ENCODE data around the gene OTUD6A.

OTUD6A gene

DNA sequence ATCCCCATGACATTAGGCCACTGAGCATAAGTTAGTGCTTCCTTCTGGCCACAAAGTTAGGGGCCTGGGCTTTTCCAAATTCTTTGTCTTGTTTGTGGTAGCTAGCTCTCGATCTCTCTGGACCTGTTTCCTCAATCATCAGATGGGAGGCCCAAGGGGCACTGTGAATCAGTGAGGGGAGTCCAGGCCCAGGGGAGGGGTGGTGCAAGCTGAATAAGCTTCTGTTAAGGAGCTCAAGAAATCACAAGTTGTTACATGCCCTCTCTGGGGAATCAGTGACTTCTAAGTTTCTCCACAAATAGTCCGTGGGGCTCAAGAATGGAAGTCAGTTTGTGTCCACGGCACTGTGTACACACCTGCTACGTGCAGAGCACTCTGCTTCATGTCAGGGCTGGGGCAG is 27.6 kb upstream of the OTUD6A start:
- TF ChIP-seq, protein P1, sequence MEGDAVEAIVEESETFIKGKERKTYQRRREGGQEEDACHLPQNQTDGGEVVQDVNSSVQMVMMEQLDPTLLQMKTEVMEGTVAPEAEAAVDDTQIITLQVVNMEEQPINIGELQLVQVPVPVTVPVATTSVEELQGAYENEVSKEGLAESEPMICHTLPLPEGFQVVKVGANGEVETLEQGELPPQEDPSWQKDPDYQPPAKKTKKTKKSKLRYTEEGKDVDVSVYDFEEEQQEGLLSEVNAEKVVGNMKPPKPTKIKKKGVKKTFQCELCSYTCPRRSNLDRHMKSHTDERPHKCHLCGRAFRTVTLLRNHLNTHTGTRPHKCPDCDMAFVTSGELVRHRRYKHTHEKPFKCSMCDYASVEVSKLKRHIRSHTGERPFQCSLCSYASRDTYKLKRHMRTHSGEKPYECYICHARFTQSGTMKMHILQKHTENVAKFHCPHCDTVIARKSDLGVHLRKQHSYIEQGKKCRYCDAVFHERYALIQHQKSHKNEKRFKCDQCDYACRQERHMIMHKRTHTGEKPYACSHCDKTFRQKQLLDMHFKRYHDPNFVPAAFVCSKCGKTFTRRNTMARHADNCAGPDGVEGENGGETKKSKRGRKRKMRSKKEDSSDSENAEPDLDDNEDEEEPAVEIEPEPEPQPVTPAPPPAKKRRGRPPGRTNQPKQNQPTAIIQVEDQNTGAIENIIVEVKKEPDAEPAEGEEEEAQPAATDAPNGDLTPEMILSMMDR (IDR thresholded peaks at IDR 0.05; ENCODE audit: control insufficient read depth, insufficient read depth, low read depth, low read length, missing control alignments), result no peak
- H3K4me3 ChIP-seq (ENCODE audit: control insufficient read depth, low read depth, low read length), result no peak overlapping the region
- DNase-seq (ENCODE audit: low read depth), result no peak

DNA sequence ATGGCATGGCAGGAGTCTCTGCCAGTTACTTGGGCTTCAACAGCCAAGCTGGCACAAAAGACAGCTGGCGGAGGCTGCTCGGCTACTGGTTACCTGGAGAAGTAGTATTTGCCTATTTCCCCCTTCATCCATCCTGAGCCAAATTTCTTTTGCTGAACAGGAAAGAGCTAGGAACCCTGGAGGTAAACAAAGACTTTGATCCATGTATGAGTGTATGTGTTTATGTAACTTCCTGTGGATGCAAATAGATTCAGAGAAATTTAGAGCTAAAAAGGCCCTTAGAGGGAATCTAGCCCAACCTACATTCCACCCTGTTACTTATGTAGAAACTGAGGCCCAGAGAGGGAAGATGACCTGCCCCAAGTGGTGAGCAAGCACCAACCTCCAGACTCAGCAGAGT is 23.7 kb upstream of the OTUD6A start:
- H3K4me3 ChIP-seq (ENCODE audit: control insufficient read depth, low read depth, low read length), result no peak overlapping the region
- DNase-seq (ENCODE audit: low read depth), result no peak
- TF ChIP-seq, protein P1 (IDR thresholded peaks at IDR 0.05; ENCODE audit: control insufficient read depth, insufficient read depth, low read depth, low read length, missing control alignments), result no peak

DNA sequence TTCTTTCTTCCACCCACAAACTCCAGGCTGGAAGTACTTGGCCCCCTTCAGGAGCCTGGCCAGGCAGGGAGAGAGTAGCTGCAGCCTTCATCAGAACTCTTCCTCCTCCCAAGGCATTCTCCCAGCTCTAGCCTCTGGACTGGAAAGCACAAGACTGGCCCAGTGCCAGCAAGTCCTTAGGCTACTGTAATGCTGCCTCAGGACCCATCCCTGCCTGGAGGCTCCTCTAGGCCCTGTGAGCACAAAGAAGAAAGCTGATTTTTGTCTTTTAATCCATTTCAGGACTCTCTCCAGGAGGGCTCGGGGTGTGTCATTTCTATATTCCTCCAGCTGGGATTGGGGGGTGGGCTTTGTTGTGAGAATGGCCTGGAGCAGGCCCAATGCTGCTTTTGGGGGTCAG is 23.3 kb upstream of the OTUD6A start:
- TF ChIP-seq, protein P1 (IDR thresholded peaks at IDR 0.05; ENCODE audit: control insufficient read depth, insufficient read depth, low read depth, low read length, missing control alignments), result no peak

DNA sequence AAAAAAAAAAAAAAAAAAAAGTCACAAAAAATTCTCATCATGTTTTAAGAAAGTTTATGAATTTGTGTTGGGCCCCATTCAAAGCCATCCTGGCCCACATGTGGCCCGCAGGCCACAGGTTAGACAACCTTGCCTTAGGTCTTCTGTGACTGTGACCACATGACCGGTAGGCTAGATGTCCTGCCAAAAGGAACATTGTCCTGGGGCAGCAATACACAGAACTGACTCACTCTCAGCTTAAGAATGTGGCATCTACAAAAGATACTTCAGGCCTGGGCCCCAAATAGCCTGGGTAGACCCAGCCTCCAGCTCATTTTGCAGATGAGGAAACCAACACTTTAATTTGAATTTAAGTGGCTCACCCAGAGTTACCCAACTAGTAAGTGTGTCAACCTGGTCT is 22.5 kb upstream of the OTUD6A start:
- H3K4me3 ChIP-seq (ENCODE audit: control insufficient read depth, low read depth, low read length), result no peak overlapping the region
- no peak for DNase-seq (ENCODE audit: low read depth)
- TF ChIP-seq, protein P1 (IDR thresholded peaks at IDR 0.05; ENCODE audit: control insufficient read depth, insufficient read depth, low read depth, low read length, missing control alignments), result no peak

More for the DNA sequence above, 23.3 kb upstream of the OTUD6A start:
- H3K4me3 ChIP-seq (ENCODE audit: control insufficient read depth, low read depth, low read length), result no peak overlapping the region
- no peak for DNase-seq (ENCODE audit: low read depth)

DNA sequence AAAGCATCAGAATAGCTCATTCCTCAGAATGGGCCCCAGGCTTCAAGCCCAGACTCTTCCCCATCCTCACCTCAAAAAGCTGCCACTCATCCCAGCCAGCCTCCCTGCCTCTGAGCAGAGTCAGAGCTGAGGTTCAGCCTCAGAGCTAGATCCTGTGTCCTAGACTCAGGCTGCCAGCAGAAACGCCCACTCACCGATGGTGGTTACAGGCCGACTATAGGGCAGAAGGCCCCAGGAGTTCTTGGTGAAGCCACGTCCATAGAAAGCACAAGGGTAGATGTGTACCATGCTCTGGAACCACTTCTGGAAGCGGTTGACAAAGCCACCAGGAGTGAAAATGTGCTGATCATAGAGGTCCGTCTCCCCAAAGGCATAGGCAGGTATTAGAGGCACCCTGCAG is 20.3 kb upstream of the OTUD6A start:
- TF ChIP-seq, protein P1 (IDR thresholded peaks at IDR 0.05; ENCODE audit: control insufficient read depth, insufficient read depth, low read depth, low read length, missing control alignments), result no peak
- H3K4me3 ChIP-seq (ENCODE audit: control insufficient read depth, low read depth, low read length), result no peak overlapping the region
- no peak for DNase-seq (ENCODE audit: low read depth)

DNA sequence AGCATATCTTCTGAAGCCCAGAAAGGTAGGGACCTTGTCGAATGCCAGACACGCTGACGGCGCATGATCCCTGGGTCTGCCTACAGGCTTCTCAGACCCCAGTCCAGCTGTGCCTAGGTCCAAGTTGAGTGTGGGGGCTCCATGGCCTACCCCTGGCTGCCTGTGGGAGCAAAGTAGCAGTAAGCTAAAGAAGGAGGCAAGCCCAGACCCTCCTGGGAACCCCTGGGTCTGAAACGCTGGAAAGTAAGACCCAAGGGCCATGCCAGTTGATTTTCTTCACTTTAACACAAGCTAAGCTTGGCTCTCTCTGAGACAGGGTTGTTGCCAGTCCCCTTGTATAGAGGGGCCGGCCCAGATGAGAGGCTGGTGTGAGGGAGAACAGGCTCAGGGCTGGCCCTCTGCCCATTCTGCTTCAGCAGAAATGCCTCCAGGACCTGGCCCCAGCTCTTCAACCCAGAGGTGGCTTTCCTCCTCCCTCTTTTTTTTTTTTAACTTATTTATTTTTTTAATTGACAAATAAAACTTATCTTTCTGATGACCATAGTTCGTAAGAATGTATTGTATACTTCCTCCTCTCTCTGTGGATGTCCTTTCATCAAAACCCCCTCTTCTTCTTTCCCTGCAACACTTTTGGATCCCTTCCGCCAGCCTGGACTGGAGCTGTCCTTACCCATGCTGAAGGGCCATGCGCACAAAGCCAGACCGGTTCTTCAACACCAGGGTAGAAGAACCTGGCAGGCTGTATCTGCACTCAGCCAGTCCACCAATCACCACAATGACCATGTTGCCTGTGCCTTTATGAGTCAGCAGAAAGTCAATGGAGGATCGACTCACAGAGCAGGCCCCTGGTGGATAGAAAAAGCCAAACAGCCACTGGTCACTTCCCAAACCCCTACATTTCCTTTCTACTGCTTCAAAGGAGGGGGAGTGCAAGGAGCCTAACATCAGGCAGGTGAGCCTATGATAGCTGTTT is 19.6 kb upstream of the OTUD6A start:
- DNase-seq (ENCODE audit: low read depth), result no peak
- no peak overlapping the region for H3K4me3 ChIP-seq (ENCODE audit: control insufficient read depth, low read depth, low read length)
- TF ChIP-seq, protein P1 (IDR thresholded peaks at IDR 0.05; ENCODE audit: control insufficient read depth, insufficient read depth, low read depth, low read length, missing control alignments), result no peak
